Lower lobe of right lung (tissue), 2 donors: ENCODE results near the gene SOBP. TPM values are rescaled to one million over a fixed set of nuclear protein-coding genes. Genes with fewer than 3 reads are reported as not detected.

Experiments
- ATAC-seq, 2 donors: fragments of 200-7000 bp; cut with Tn5 transposase; one replicate each; pipeline ENCODE4 v1.9.1; 2020 to 2022; ENCODE audit warnings: mild to moderate bottlenecking in 2 of 2, moderate library complexity in 2 of 2
- DNase-seq: peaks from one replicate; pipeline ENCODE4 v3.0.0-alpha.2; 2020
- H3K27ac ChIP-seq: fragments of 200-600 bp; one replicate; pipeline ENCODE4 v1.8.0; 2022
- H3K27me3 ChIP-seq: fragments of 200-600 bp; one replicate; pipeline ENCODE4 v1.8.0; 2022; ENCODE audit warnings: low read depth
- H3K36me3 ChIP-seq: fragments of 200-600 bp; one replicate; pipeline ENCODE4 v1.8.0; 2022; ENCODE audit warnings: mild to moderate bottlenecking
- H3K4me1 ChIP-seq: fragments of 200-600 bp; one replicate; pipeline ENCODE4 v1.8.0; 2022
- H3K4me3 ChIP-seq: fragments of 200-600 bp; one replicate; pipeline ENCODE4 v1.8.0; 2022; ENCODE audit warnings: mild to moderate bottlenecking
- H3K9me3 ChIP-seq: fragments of 200-600 bp; one replicate; pipeline ENCODE4 v1.8.0; 2022
- intact Hi-C: fragments of 100-400 bp; cut with DNase I; formaldehyde crosslinking; loops from one replicate; pipeline ENCODE4 v1.11.0; 2022
- total RNA-seq: library from RNA; stranded (reverse); fragmentation: NEBNext Ultra II Directional; extraction: Animal tissue kit (Norgen Biotek cat#: 25700); gene quantifications from one replicate; pipeline ENCODE4 v1.2.1, GENCODE V29; 2021
- TF ChIP-seq, protein P1 (sequence below): fragments of 200-600 bp; IDR thresholded peaks from one replicate; pipeline ENCODE4 v1.8.0; 2022; ENCODE audit warnings: antibody characterized with exemption, mild to moderate bottlenecking
- donor health status: DM: no; HTN: yes; CAD: no; lungs with severe emphysema.

The SOBP gene
- total RNA-seq, 1 donor from 2014 or later, result 6.9 TPM

GRCh38 chr6:107707346-107708275, 217.7 kb downstream of the SOBP start:
- H3K27ac ChIP-seq, result no peak overlapping the region
- no peaks in the 10 kb centered on the region for H3K9me3 ChIP-seq
- no peaks in the 10 kb centered on the region for H3K27me3 ChIP-seq
- TF ChIP-seq, protein P1, sequence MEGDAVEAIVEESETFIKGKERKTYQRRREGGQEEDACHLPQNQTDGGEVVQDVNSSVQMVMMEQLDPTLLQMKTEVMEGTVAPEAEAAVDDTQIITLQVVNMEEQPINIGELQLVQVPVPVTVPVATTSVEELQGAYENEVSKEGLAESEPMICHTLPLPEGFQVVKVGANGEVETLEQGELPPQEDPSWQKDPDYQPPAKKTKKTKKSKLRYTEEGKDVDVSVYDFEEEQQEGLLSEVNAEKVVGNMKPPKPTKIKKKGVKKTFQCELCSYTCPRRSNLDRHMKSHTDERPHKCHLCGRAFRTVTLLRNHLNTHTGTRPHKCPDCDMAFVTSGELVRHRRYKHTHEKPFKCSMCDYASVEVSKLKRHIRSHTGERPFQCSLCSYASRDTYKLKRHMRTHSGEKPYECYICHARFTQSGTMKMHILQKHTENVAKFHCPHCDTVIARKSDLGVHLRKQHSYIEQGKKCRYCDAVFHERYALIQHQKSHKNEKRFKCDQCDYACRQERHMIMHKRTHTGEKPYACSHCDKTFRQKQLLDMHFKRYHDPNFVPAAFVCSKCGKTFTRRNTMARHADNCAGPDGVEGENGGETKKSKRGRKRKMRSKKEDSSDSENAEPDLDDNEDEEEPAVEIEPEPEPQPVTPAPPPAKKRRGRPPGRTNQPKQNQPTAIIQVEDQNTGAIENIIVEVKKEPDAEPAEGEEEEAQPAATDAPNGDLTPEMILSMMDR, result no peak
- DNase-seq, result no peak
- peaks cover 5% of the 10 kb centered on the region for H3K4me1 ChIP-seq
- intact Hi-C loops, result no loop called here
- no peak overlapping the region for H3K4me3 ChIP-seq
- peak in 1 of 2 donors; percentile 12 for ATAC-seq
- no peaks in the 10 kb centered on the region for H3K36me3 ChIP-seq

- TF ChIP-seq, protein P1, result no peak
- no peak for ATAC-seq
- DNase-seq, result no peak
- Histone ChIP-seq H3K27ac (no peak overlapping the region), H3K9me3 (no peaks in the 10 kb centered on the region), H3K4me1 (peaks cover 12% of the 10 kb centered on the region), H3K4me3 (no peak overlapping the region), H3K27me3 (no peaks in the 10 kb centered on the region), H3K36me3 (no peaks in the 10 kb centered on the region)
- intact Hi-C loops, result no loop called here
Measured at GRCh38 chr6:107708435-107708834, 218.5 kb downstream of the SOBP start.

DNA sequence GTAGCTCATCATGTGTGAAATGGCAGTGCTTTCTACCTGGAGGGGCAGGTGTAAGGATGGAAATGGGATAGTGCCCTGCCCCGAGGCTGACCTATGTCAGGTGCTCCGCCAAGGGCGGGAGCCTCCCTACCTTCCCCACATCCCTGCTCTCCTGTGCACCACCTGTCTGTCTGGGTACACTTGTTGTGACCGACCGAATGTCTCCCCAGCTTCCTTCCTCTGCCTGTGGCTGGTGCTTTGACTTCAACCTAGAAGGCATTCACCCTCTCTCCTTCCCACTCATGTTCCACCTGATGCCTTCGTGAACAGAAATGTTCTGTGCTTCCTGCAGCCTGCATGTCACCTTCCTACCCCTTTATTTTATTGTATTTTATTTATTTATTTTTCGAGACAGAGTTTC, 219.4 kb downstream of the SOBP start:
- Histone ChIP-seq H3K27ac (no peak overlapping the region), H3K9me3 (no peaks in the 10 kb centered on the region), H3K4me3 (no peak overlapping the region), H3K36me3 (no peaks in the 10 kb centered on the region), H3K27me3 (no peaks in the 10 kb centered on the region), H3K4me1 (peaks cover 15% of the 10 kb centered on the region)
- DNase-seq (no peak), ATAC-seq (no peak)
- TF ChIP-seq, protein P1, result no peak
- intact Hi-C loops, result no loop called here

Other genes starting within 250 kb of the SOBP start
- gene PDSS2, start 30.6 kb upstream of the SOBP start, total RNA-seq, result 14.9 TPM